Cardiac ventricle fibroblast (primary cell): Measurements from ENCODE around the gene PSMA2. TPM values are rescaled to one million over a fixed set of nuclear protein-coding genes. Genes with fewer than 3 reads are reported as not detected.

Experiments
- total RNA-seq: library from RNA; depleted of rRNA; stranded (reverse); fragments of >200 nt; gene quantifications from 2 replicates; pipeline ENCODE4 v1.2.3, GENCODE V29; 2015

The PSMA2 gene
- 48.3 and 59.3 TPM in 2 replicates for total RNA-seq

DNA sequence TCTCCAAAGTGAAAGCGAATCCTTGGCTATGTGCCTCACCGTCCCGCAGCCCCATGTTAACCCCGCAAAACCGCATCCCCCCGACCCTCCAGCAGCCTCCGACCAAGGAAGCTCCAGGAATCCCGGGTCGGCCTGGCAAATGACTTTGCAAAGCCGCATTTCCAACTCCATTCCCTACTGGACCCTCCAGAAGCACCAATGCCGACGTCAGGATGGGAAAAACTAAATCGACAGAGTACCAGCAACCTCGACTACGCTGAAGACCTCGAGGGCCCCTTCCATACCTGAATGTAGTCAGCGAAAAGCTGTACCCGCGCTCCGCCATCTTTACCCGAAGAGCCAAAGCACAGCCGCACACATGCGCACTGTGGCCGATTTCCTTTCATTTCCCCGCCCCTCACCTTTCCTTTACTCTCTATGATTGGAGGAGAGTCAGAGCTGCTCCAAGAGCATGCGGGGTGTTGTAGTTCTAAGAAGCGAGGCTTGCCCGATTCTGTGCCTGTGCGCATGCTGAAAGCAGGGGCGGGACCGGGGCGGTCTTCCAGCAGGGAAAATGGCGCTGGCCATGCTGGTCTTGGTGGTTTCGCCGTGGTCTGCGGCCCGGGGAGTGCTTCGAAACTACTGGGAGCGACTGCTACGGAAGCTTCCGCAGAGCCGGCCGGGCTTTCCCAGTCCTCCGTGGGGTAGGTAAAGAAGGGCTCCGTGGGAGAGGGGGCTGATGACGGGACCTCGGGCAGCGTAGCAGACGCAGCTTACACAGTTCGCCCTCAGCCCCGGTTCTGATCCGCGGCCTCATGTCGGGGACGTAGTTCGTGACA is at the start of gene PSMA2, which contains the start of gene MRPL32:
Gene PSMA2, minus strand, starts transcription at position 341 of the 818 bp plus-strand sequence. Its CDS starts 16 bp downstream, at position 325.
Gene MRPL32, plus strand, starts transcription at position 543 of the 818 bp plus-strand sequence. Its CDS starts 11 bp downstream, at position 554.

DNA sequence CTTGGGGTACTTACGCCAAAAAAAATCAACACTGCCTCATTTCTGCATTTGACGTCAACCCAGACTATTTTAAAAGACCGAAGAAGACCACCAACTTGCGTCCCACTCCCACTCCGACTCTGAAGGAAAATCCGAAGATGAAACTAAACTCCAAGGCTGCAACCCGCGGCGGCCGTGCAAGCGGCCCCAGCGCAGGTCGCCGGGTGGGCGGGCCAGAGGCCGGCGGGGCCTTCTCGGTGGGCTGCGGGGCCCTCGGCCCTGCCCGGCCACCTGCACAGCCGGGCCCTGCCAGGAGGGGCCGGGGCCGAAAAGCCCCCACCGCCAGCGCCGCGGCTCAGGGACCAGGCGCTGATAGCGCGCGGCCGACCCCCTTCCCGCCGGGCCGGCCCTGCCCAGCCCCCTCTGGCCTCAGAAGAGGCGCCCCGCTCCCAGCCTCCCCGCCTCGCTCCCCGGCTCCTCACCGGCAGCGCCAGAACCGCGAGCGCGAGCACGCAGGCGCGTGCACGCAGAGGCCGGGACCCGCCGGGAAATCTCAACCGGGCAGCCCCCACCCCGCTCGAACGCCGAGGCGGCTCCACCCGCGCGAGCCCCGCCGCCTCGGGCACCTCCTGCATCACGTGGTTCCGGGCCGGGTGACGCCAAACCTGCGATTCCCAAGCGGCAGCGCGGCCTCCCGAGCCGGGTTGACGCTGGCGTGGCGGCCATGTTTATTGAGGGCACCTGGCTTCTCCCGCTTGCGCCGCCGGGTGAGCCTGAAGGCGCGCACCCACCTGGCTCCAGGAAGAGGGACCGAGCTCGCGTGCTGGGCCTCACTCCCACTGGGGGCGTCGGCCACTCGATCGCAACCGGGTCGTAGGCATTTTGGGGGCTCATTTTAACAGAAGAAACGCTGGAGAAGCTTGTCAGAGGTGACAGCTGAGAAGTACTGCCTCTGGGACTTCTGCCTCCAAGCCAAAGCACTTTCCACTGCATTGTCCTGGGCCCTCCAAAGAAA is 20.2 kb downstream of the PSMA2 start, which contains the start of gene C7orf25:
Gene C7orf25, minus strand, starts transcription at position 617 of the 994 bp plus-strand sequence. CDS start 1,170 bp downstream, outside the sequence.

Other genes with a start within 250 kb of the PSMA2 start
- 13.7 and 19.1 TPM in 2 replicates for gene C7orf25, start 20.1 kb downstream of the PSMA2 start, total RNA-seq
- gene MRPL32, start 202 bp upstream of the PSMA2 start, total RNA-seq, result 54.7 and 61.9 TPM in 2 replicates
- not detected in 2 replicates for gene HECW1, start 180.5 kb upstream of the PSMA2 start, total RNA-seq